Measurements from ENCODE around the gene FXYD1.

The FXYD1 gene

GRCh38 chr19:35159606-35160005 is 21.0 kb downstream of the FXYD1 start:
- peaks cover 75% of the 10 kb centered on the region for H3K36me3 ChIP-seq (ENCODE audit: insufficient read depth, low read length)
- peaks cover 6% of the 10 kb centered on the region; the same call in 1 of the 2 replicates for H3K9me3 ChIP-seq (ENCODE audit: insufficient read depth, low read depth, low read length)
- WGBS: 93% methylated on average over 8 of the region's 8 CpGs
- no peak overlapping the region for H3K9ac ChIP-seq (ENCODE audit: low read depth, low read length)
- H3K27me3 ChIP-seq (ENCODE audit: insufficient read depth, low read length): peaks cover 5% of the 10 kb centered on the region; the same call in 1 of the 2 replicates
- H3K4me1 ChIP-seq (ENCODE audit: insufficient read depth, low read length): peaks cover 7% of the 10 kb centered on the region; the same call in 1 of the 2 replicates
- H3K4me3 ChIP-seq (ENCODE audit: low read length): no peak overlapping the region
- H3K27ac ChIP-seq (ENCODE audit: low read depth, low read length): no peak overlapping the region

DNA sequence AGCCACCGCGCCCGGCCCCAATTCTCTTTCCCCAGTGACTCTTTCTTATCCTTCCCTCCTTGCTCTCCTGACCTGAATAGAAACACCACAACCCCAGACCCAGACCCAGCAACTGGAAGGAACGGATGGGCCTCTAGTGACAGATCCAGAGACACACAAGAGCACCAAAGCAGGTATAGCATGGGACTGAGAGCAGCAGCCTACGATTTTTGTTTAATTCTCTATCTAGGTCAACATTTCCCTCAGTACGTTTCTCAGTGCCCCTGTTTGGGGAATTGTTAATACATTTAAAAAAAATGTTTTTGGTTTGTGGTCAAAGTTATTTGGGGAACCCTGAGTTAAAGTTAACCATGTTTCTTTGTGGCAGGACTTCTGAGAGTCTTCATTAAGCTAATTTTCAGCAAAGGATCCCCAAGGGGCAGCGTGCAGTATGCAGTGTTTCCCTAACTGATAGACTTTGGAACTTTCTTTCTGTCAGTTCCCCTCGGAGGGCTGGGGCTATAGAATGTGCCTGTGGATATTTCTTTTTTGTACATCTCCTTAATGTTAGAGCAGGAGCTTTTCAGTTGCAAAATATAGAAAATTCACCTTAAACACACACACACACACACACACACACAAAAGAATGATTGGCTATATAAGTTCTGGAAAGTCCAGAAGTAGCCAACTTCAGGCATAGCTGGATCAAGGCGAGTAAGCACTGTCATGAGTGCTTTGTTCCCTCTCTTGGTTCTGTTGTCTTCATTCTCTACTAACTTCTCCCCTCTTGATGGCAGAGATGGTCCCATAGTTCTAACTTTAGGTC is 22.2 kb downstream of the FXYD1 start:
- H3K9me3 ChIP-seq (ENCODE audit: insufficient read depth, low read depth, low read length): peaks cover 6% of the 10 kb centered on the region; the same call in 1 of the 2 replicates
- 95% methylated on average over 9 of the region's 9 CpGs for WGBS
- peaks cover 87% of the 10 kb centered on the region for H3K36me3 ChIP-seq (ENCODE audit: insufficient read depth, low read length)
- no peaks in the 10 kb centered on the region for H3K27me3 ChIP-seq (ENCODE audit: insufficient read depth, low read length)
- H3K4me1 ChIP-seq (ENCODE audit: insufficient read depth, low read length): peaks cover 3% of the 10 kb centered on the region; the same call in 1 of the 2 replicates
- H3K4me3 ChIP-seq (ENCODE audit: low read length): no peak overlapping the region
- no peak overlapping the region for H3K9ac ChIP-seq (ENCODE audit: low read depth, low read length)
- H3K27ac ChIP-seq (ENCODE audit: low read depth, low read length): no peak overlapping the region

DNA sequence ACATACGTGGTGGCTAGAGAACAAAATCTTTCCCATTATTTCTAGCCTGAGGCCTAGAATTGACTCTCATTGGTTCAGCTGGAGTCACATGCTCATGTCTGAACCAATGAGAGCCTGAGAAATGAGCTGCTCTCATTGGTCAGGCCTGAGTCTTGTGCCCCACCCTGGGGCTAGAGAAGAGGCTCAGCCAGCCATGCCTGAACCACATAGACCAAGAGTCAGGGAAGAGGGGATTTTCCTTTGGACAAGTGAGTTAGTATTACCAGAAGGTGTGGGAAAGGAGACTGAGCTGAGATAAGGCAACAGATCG is 22.8 kb downstream of the FXYD1 start:
- Histone ChIP-seq H3K9ac (ENCODE audit: low read depth, low read length) (no peak overlapping the region), H3K4me3 (ENCODE audit: low read length) (no peak overlapping the region), H3K4me1 (ENCODE audit: insufficient read depth, low read length) (no peaks in the 10 kb centered on the region), H3K27me3 (ENCODE audit: insufficient read depth, low read length) (no peaks in the 10 kb centered on the region), H3K9me3 (ENCODE audit: insufficient read depth, low read depth, low read length) (peaks cover 11% of the 10 kb centered on the region; the same call in 1 of the 2 replicates), H3K36me3 (ENCODE audit: insufficient read depth, low read length) (peaks cover 93% of the 10 kb centered on the region), H3K27ac (ENCODE audit: low read depth, low read length) (no peak overlapping the region)
- 92% methylated on average over 2 of the region's 2 CpGs for WGBS

DNA sequence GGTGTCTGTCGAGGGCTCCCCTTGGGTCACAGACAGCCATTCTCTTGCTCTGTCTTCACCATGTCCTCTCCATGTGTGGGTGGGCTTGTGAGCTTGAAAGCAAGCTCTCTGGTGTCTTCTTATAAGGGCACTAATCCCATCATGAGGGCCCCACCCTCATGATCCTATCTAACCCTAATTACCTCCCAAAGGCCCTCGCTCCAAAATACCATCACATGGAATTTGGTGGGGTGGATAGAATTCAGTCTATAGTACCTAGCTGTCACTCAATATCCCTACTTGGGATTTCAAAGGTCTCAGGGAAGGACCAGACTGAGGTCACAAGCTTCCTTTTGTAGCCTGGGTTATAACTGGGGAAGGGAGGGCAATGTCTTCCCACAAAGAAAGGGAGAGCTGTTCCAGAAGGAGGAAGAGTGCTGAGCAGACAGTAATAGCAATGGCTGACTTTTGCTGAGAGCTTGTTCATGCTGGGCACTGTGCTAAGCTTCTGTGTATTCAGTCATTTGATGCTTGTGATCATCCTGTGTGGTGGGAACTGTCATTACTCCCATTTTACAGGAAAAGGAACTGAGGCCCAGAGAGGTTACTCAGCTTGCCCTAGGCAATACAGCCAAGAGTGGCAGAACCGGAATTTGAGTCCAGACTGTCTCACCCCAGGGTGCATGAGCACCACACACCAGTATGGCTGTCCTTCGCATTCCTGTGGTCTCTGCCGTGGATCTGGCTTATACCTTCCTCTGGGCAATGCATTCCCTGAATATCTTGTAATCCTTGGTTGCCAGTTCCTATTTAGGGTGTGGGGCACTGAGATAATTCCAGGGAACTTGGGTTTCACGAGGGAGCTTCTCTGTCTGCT is 24.1 kb downstream of the FXYD1 start:
- Histone ChIP-seq H3K9ac (ENCODE audit: low read depth, low read length) (no peak overlapping the region), H3K4me1 (ENCODE audit: insufficient read depth, low read length) (no peaks in the 10 kb centered on the region), H3K9me3 (ENCODE audit: insufficient read depth, low read depth, low read length) (peaks cover 13% of the 10 kb centered on the region; the same call in 1 of the 2 replicates), H3K27ac (ENCODE audit: low read depth, low read length) (no peak overlapping the region), H3K27me3 (ENCODE audit: insufficient read depth, low read length) (no peaks in the 10 kb centered on the region), H3K36me3 (ENCODE audit: insufficient read depth, low read length) (peaks cover 99% of the 10 kb centered on the region), H3K4me3 (ENCODE audit: low read length) (no peak overlapping the region)
- WGBS: 90% methylated on average over 5 of the region's 6 CpGs

GRCh38 chr19:35164418-35164817 is 25.8 kb downstream of the FXYD1 start:
- H3K27me3 ChIP-seq (ENCODE audit: insufficient read depth, low read length): no peaks in the 10 kb centered on the region
- peaks cover 13% of the 10 kb centered on the region; the same call in 1 of the 2 replicates for H3K9me3 ChIP-seq (ENCODE audit: insufficient read depth, low read depth, low read length)
- no peaks in the 10 kb centered on the region for H3K4me1 ChIP-seq (ENCODE audit: insufficient read depth, low read length)
- WGBS: 91% methylated on average over 1 of the region's 2 CpGs
- peaks cover 88% of the 10 kb centered on the region for H3K36me3 ChIP-seq (ENCODE audit: insufficient read depth, low read length)
- H3K9ac ChIP-seq (ENCODE audit: low read depth, low read length): no peak overlapping the region
- H3K4me3 ChIP-seq (ENCODE audit: low read length): no peak overlapping the region
- H3K27ac ChIP-seq (ENCODE audit: low read depth, low read length): no peak overlapping the region

- Histone ChIP-seq H3K27ac (ENCODE audit: low read depth, low read length) (no peak overlapping the region), H3K9ac (ENCODE audit: low read depth, low read length) (no peak overlapping the region), H3K4me1 (ENCODE audit: insufficient read depth, low read length) (no peaks in the 10 kb centered on the region), H3K36me3 (ENCODE audit: insufficient read depth, low read length) (peaks cover 89% of the 10 kb centered on the region), H3K27me3 (ENCODE audit: insufficient read depth, low read length) (no peaks in the 10 kb centered on the region), H3K4me3 (ENCODE audit: low read length) (no peak overlapping the region), H3K9me3 (ENCODE audit: insufficient read depth, low read depth, low read length) (peaks cover 13% of the 10 kb centered on the region; the same call in 1 of the 2 replicates)
- 74% methylated on average over 5 of the region's 5 CpGs for WGBS
Observed at GRCh38 chr19:35165200-35166058, 26.8 kb downstream of the FXYD1 start.

GRCh38 chr19:35166100-35167063 is 27.8 kb downstream of the FXYD1 start:
- peaks cover 83% of the 10 kb centered on the region for H3K36me3 ChIP-seq (ENCODE audit: insufficient read depth, low read length)
- no peak overlapping the region for H3K4me3 ChIP-seq (ENCODE audit: low read length)
- H3K27ac ChIP-seq (ENCODE audit: low read depth, low read length): no peak overlapping the region
- H3K27me3 ChIP-seq (ENCODE audit: insufficient read depth, low read length): no peaks in the 10 kb centered on the region
- H3K9me3 ChIP-seq (ENCODE audit: insufficient read depth, low read depth, low read length): peaks cover 13% of the 10 kb centered on the region; the same call in 1 of the 2 replicates
- no peak overlapping the region for H3K9ac ChIP-seq (ENCODE audit: low read depth, low read length)
- no peaks in the 10 kb centered on the region for H3K4me1 ChIP-seq (ENCODE audit: insufficient read depth, low read length)
- WGBS: 92% methylated on average over 7 of the region's 7 CpGs

- peaks cover 75% of the 10 kb centered on the region for H3K36me3 ChIP-seq (ENCODE audit: insufficient read depth, low read length)
- H3K4me1 ChIP-seq (ENCODE audit: insufficient read depth, low read length): no peaks in the 10 kb centered on the region
- H3K9ac ChIP-seq (ENCODE audit: low read depth, low read length): no peak overlapping the region
- H3K9me3 ChIP-seq (ENCODE audit: insufficient read depth, low read depth, low read length): peaks cover 13% of the 10 kb centered on the region; the same call in 1 of the 2 replicates
- WGBS: 94% methylated on average over 5 of the region's 5 CpGs
- H3K4me3 ChIP-seq (ENCODE audit: low read length): no peak overlapping the region
- H3K27me3 ChIP-seq (ENCODE audit: insufficient read depth, low read length): no peaks in the 10 kb centered on the region
- H3K27ac ChIP-seq (ENCODE audit: low read depth, low read length): no peak overlapping the region
Observed at GRCh38 chr19:35167251-35168119, 28.9 kb downstream of the FXYD1 start.

DNA sequence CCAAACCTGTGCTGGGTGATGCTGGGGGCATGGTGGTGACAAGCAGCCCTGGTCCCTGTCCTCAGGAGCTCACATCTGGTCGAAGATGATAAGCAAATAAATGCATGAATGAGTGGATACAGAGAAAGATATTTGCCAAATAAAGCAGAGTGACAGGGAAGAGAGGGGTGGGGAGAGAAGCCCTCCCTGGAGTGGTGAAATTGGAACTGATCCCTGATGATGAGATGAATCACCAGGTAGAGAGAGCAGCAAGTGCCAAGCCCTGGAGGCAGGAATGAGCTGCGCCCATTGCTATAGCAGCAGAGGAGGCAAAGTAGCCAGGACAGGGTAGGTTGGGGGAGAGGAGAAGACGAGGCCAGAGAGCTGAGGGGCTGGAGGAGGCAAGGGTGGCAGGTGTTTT is 29.6 kb downstream of the FXYD1 start:
- Histone ChIP-seq H3K9ac (ENCODE audit: low read depth, low read length) (no peak overlapping the region), H3K4me1 (ENCODE audit: insufficient read depth, low read length) (no peaks in the 10 kb centered on the region), H3K27ac (ENCODE audit: low read depth, low read length) (no peak overlapping the region), H3K27me3 (ENCODE audit: insufficient read depth, low read length) (no peaks in the 10 kb centered on the region), H3K9me3 (ENCODE audit: insufficient read depth, low read depth, low read length) (peaks cover 13% of the 10 kb centered on the region; the same call in 1 of the 2 replicates), H3K36me3 (ENCODE audit: insufficient read depth, low read length) (peaks cover 68% of the 10 kb centered on the region), H3K4me3 (ENCODE audit: low read length) (no peak overlapping the region)
- WGBS: 93% methylated on average over 3 of the region's 3 CpGs

Data from HUES64 (cell line).